H1 (cell line): Measurements from ENCODE around the gene PCSK9. TPM values are rescaled to one million over a fixed set of nuclear protein-coding genes. Genes with fewer than 3 reads are reported as not detected.

Experiments
- ASH2L ChIP-seq: fragments of 200-600, 300-600 bp; sonication (generic); IDR thresholded peaks from one replicate; pipeline ENCODE4 v1.7.1; 2017; ENCODE audit warnings: low read length
- CBX5 ChIP-seq: fragments of 300-800, 300-1000 bp; sonication (generic); IDR thresholded peaks from 2 replicates; pipeline ENCODE4 v1.7.1; 2016; ENCODE audit warnings: antibody characterized with exemption, low read length, low read depth
- CEBPB ChIP-seq: IDR thresholded peaks from 2 replicates; pipeline ENCODE4 v1.6.1; 2012; ENCODE audit warnings: low read depth, low read length
- CHD1 ChIP-seq: IDR thresholded peaks from 2 replicates; pipeline ENCODE4 v1.6.1; 2012; ENCODE audit warnings: low read depth, low read length, improper control_type of control experiment
- CTBP2 ChIP-seq: IDR thresholded peaks from 2 replicates; pipeline ENCODE4 v1.7.0; 2011; ENCODE audit warnings: borderline replicate concordance, mild to moderate bottlenecking, moderate library complexity, mixed read lengths, low read length; ENCODE audit not compliant: insufficient read depth, insufficient read length
- EGR1 ChIP-seq: IDR thresholded peaks from 2 replicates; pipeline ENCODE4 v1.6.1; 2011; ENCODE audit warnings: low read depth, low read length, borderline replicate concordance
- HDAC6 ChIP-seq: IDR thresholded peaks from one replicate; pipeline ENCODE4 v1.7.1; 2012; ENCODE audit warnings: low read depth, mild to moderate bottlenecking, inconsistent platforms, low read length, moderate library complexity
- POLR2AphosphoS5 ChIP-seq: IDR thresholded peaks from 2 replicates; pipeline ENCODE4 v1.6.1; 2011; ENCODE audit warnings: low read depth, low read length
- RBBP5 ChIP-seq: IDR thresholded peaks from 2 replicates; pipeline ENCODE4 v1.7.1; 2012; ENCODE audit warnings: low read depth, mild to moderate bottlenecking, inconsistent platforms, low read length, moderate library complexity, borderline replicate concordance
- TCF12 ChIP-seq: IDR thresholded peaks from 2 replicates; pipeline ENCODE4 v1.6.1; 2011; ENCODE audit warnings: low read depth, mild to moderate bottlenecking, low read length
- ZNF274 ChIP-seq: IDR thresholded peaks from 2 replicates; pipeline ENCODE4 v1.7.0; 2012; ENCODE audit warnings: low read length, borderline replicate concordance; ENCODE audit errors: extremely low read depth
- polyA plus RNA-seq, 7 experiments: library from polyadenylated mRNA; depleted of rRNA in 3 of 7; stranded (reverse) in 5 of 7; unstranded in 2 of 7; fragments of >200 nt in 5 of 7; fragments of 200-250 nt in 2 of 7; gene quantifications; 1 replicate in 5 of 7; 2 replicates in 1 of 7; 4 replicates in 1 of 7; pipeline versions ENCODE4 v1.2.1 to v1.2.3, GENCODE V29; 2011 to 2013; ENCODE audit warnings: missing spikeins in 2 of 7, mixed read lengths in 2 of 7
- total RNA-seq: library from RNA; stranded (reverse); fragmentation: NEBNext Ultra II Directional; extraction: Animal tissue kit (Norgen Biotek cat#: 25700); gene quantifications from 2 replicates; pipeline ENCODE4 v1.2.1, GENCODE V29; 2021
- TF ChIP-seq, protein P1 (sequence below): IDR thresholded peaks from 2 replicates; pipeline ENCODE4 v1.6.1; 2012; ENCODE audit warnings: low read length, inconsistent platforms
- TF ChIP-seq, protein P2 (sequence below): IDR thresholded peaks from 2 replicates; pipeline ENCODE4 v1.6.1; 2011; ENCODE audit warnings: low read depth, mild to moderate bottlenecking, low read length; ENCODE audit not compliant: insufficient read depth
- TF ChIP-seq, protein P3 (sequence below): IDR thresholded peaks from 2 replicates; pipeline ENCODE4 v1.6.1; 2012; ENCODE audit warnings: inconsistent platforms

The PCSK9 gene
- total and polyA plus RNA-seq, 2 of the 8 experiments (the other 6 are each of a cell fraction or from before 2014, with no cell fraction given), result 22.3 to 32.3 TPM

DNA sequence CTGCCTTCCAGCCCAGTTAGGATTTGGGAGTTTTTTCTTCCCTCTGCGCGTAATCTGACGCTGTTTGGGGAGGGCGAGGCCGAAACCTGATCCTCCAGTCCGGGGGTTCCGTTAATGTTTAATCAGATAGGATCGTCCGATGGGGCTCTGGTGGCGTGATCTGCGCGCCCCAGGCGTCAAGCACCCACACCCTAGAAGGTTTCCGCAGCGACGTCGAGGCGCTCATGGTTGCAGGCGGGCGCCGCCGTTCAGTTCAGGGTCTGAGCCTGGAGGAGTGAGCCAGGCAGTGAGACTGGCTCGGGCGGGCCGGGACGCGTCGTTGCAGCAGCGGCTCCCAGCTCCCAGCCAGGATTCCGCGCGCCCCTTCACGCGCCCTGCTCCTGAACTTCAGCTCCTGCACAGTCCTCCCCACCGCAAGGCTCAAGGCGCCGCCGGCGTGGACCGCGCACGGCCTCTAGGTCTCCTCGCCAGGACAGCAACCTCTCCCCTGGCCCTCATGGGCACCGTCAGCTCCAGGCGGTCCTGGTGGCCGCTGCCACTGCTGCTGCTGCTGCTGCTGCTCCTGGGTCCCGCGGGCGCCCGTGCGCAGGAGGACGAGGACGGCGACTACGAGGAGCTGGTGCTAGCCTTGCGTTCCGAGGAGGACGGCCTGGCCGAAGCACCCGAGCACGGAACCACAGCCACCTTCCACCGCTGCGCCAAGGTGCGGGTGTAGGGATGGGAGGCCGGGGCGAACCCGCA lies at the start of gene PCSK9 (continued):
- TF ChIP-seq, protein P1, sequence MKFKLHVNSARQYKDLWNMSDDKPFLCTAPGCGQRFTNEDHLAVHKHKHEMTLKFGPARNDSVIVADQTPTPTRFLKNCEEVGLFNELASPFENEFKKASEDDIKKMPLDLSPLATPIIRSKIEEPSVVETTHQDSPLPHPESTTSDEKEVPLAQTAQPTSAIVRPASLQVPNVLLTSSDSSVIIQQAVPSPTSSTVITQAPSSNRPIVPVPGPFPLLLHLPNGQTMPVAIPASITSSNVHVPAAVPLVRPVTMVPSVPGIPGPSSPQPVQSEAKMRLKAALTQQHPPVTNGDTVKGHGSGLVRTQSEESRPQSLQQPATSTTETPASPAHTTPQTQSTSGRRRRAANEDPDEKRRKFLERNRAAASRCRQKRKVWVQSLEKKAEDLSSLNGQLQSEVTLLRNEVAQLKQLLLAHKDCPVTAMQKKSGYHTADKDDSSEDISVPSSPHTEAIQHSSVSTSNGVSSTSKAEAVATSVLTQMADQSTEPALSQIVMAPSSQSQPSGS, result no peak
- TF ChIP-seq ASH2L, result peak; percentile 91
- TF ChIP-seq, protein P2, sequence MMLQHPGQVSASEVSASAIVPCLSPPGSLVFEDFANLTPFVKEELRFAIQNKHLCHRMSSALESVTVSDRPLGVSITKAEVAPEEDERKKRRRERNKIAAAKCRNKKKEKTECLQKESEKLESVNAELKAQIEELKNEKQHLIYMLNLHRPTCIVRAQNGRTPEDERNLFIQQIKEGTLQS, result no peak
- no peak for TF ChIP-seq EGR1
- TF ChIP-seq RBBP5, result no peak
- TF ChIP-seq CEBPB, result no peak
- TF ChIP-seq CHD1, result no peak
- TF ChIP-seq POLR2AphosphoS5, result no peak
- no peak for TF ChIP-seq HDAC6
- peak; percentile 19 for TF ChIP-seq CTBP2
- TF ChIP-seq ZNF274, result no peak
- no peak for TF ChIP-seq CBX5
- TF ChIP-seq, protein P3, sequence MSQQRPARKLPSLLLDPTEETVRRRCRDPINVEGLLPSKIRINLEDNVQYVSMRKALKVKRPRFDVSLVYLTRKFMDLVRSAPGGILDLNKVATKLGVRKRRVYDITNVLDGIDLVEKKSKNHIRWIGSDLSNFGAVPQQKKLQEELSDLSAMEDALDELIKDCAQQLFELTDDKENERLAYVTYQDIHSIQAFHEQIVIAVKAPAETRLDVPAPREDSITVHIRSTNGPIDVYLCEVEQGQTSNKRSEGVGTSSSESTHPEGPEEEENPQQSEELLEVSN, result peak; percentile 64
- no peak for TF ChIP-seq TCF12
